K562 (cell line): ENCODE measurements around the gene TTBK2. TPM values are rescaled to one million over a fixed set of nuclear protein-coding genes. Genes with fewer than 3 reads are reported as not detected.
A peak's percentile ranks its signal among the peaks of the same experiment; 100 is the strongest.

Experiments used
- CREB3L1 ChIP-seq: fragments of 450-650 bp; IDR thresholded peaks from 2 replicates; pipeline ENCODE4 v1.6.1; 2014; ENCODE audit warnings: low read depth, mild to moderate bottlenecking, moderate library complexity, borderline replicate concordance
- ESRRA ChIP-seq: fragments of 450-650 bp; IDR thresholded peaks from 2 replicates; pipeline ENCODE4 v1.6.1; 2014; ENCODE audit warnings: low read depth, mild to moderate bottlenecking, moderate library complexity, borderline replicate concordance
- FOXM1 ChIP-seq, 2 experiments: fragments of 450-650 bp in 1 of 2; sonication (generic) in 1 of 2; formaldehyde crosslinking in 1 of 2; IDR thresholded peaks; 2 replicates each; pipeline versions ENCODE4 v1.6.1 to v1.9.0; 2017 to 2022; ENCODE audit warnings: low read depth in 2 of 2, mild to moderate bottlenecking in 2 of 2, missing genetic modification reagents in 1 of 2, moderate library complexity in 1 of 2
- GTF2F1 ChIP-seq: IDR thresholded peaks from 2 replicates; pipeline ENCODE4 v1.6.1; 2011; ENCODE audit warnings: low read depth, low read length, improper control_type of control experiment
- HBP1 ChIP-seq: fragments of 450-650 bp; formaldehyde crosslinking; IDR thresholded peaks from 2 replicates; pipeline ENCODE4 v1.4.0; 2022; ENCODE audit warnings: missing genetic modification characterization
- JUNB ChIP-seq: fragments of 450-650 bp; formaldehyde crosslinking; conservative IDR thresholded peaks from 2 replicates; pipeline ENCODE4 v1.4.0; 2020; ENCODE audit warnings: mild to moderate bottlenecking
- JUND ChIP-seq, 2 experiments: IDR thresholded peaks; 2 replicates in 1 of 2; 3 replicates in 1 of 2; pipeline ENCODE4 v1.6.1; 2011; ENCODE audit warnings: borderline replicate concordance in 2 of 2, low read depth in 2 of 2, low read length in 2 of 2, improper control_type of control experiment in 1 of 2, missing biosample characterization in 1 of 2, missing genetic modification characterization in 1 of 2, missing genetic modification reagents in 1 of 2
- MNT ChIP-seq, 2 experiments: fragments of 450-650 bp; conservative IDR thresholded peaks; 2 replicates each; pipeline ENCODE4 v1.6.1; 2017; ENCODE audit warnings: mild to moderate bottlenecking in 2 of 2, moderate library complexity in 2 of 2
- NCOA6 ChIP-seq: fragments of 450-650 bp; IDR thresholded peaks from 2 replicates; pipeline ENCODE4 v1.6.1; 2017; ENCODE audit warnings: mild to moderate bottlenecking
- PHTF2 ChIP-seq: fragments of 250-450 bp; sonication (Bioruptor Pico); IDR thresholded peaks from 2 replicates; pipeline ENCODE4 v1.5.0; 2021; ENCODE audit warnings: mild to moderate bottlenecking
- POLR3A ChIP-seq: IDR thresholded peaks from 2 replicates; pipeline ENCODE4 v1.6.1; 2011; ENCODE audit warnings: borderline replicate concordance, mild to moderate bottlenecking, moderate library complexity; ENCODE audit not compliant: insufficient read length, insufficient read depth; ENCODE audit errors: extremely low read depth
- RBM22 ChIP-seq: fragments of 200-400 bp; formaldehyde crosslinking; IDR thresholded peaks from 2 replicates; pipeline ENCODE4 v1.6.1; 2018; ENCODE audit warnings: low read length, low read depth; ENCODE audit not compliant: poor library complexity, severe bottlenecking
- RBM25 ChIP-seq: fragments of 200-400 bp; formaldehyde crosslinking; IDR thresholded peaks from 2 replicates; pipeline ENCODE4 v1.6.1; 2018; ENCODE audit warnings: low read length, low read depth, moderate library complexity; ENCODE audit not compliant: severe bottlenecking
- SIN3A ChIP-seq, 2 experiments: fragments of 150-350 bp in 1 of 2; IDR thresholded peaks; 2 replicates each; pipeline ENCODE4 v1.6.1; 2011 to 2016; ENCODE audit warnings: borderline replicate concordance in 2 of 2, low read depth in 2 of 2, low read length in 2 of 2, mild to moderate bottlenecking in 2 of 2, moderate library complexity in 2 of 2; ENCODE audit not compliant: control insufficient read depth in 1 of 2
- SIX5 ChIP-seq, 2 experiments: IDR thresholded peaks; 2 replicates each; pipeline ENCODE4 v1.6.1; 2011; ENCODE audit warnings: low read length in 2 of 2, borderline replicate concordance in 1 of 2, low read depth in 1 of 2, mild to moderate bottlenecking in 1 of 2, moderate library complexity in 1 of 2; ENCODE audit not compliant: insufficient read depth in 1 of 2
- TBP ChIP-seq: optimal IDR thresholded peaks from 2 replicates; pipeline ENCODE3; 2011; ENCODE audit warnings: low read depth, low read length, improper control_type of control experiment
- U2AF2 ChIP-seq: fragments of 200-400 bp; formaldehyde crosslinking; optimal IDR thresholded peaks from 2 replicates; pipeline ENCODE3; 2017; ENCODE audit warnings: low read depth, mild to moderate bottlenecking, low read length
- XRCC3 ChIP-seq: fragments of 450-650 bp; IDR thresholded peaks from 2 replicates; pipeline ENCODE4 v1.6.1; 2017; ENCODE audit warnings: mild to moderate bottlenecking, moderate library complexity
- XRCC5 ChIP-seq: fragments of 200-400 bp; formaldehyde crosslinking; IDR thresholded peaks from 2 replicates; pipeline ENCODE4 v1.6.1; 2017; ENCODE audit warnings: low read depth, mild to moderate bottlenecking, low read length
- ZC3H11A ChIP-seq: IDR thresholded peaks from 2 replicates; pipeline ENCODE4 v1.6.1; 2012; ENCODE audit warnings: low read depth, low read length, improper control_type of control experiment
- ZNF146 ChIP-seq: IDR thresholded peaks from one replicate; pipeline ENCODE4 v1.6.1; 2018; ENCODE audit warnings: missing compliant biosample characterization; ENCODE audit not compliant: unreplicated experiment
- ZNF41 ChIP-seq: fragments of 250-450 bp; sonication (Bioruptor Pico); conservative IDR thresholded peaks from 2 replicates; pipeline ENCODE4 v1.4.0; 2020; ENCODE audit warnings: mild to moderate bottlenecking
- polyA plus RNA-seq, 8 experiments: library from polyadenylated mRNA; depleted of rRNA in 4 of 8; stranded (reverse) in 5 of 8; unstranded in 3 of 8; fragments of >200 nt; fragmentation: Nextera tagmentation in 2 of 8; fragmentation: Illumina TruSeq in 1 of 8; extraction: Ambion mirVana in 2 of 8; extraction: Trizol in 1 of 8; gene quantifications; 2 replicates each; pipeline versions ENCODE4 v1.2.1 to v1.2.3, GENCODE V29; 2011 to 2014; ENCODE audit warnings: inconsistent platforms in 1 of 8, missing spikeins in 1 of 8
- total RNA-seq, 7 experiments: library from RNA; depleted of rRNA in 6 of 7; stranded (reverse); fragments of >200 nt in 6 of 7; fragmentation: Illumina TruSeq in 2 of 7; extraction: Trizol in 2 of 7; gene quantifications; 2 replicates each; pipeline versions ENCODE4 v1.2.1 to v1.2.3, GENCODE V29; 2011 to 2021; ENCODE audit warnings: low replicate concordance in 1 of 7

TTBK2 gene
- total and polyA plus RNA-seq, 9 of the 15 experiments (the other 6 are each of a cell fraction or from before 2014, with no cell fraction given) = 0.89 to 8.0 (median 4.8) TPM

GRCh38 chr15:42920519-42921341 lies at the start of gene TTBK2 (continued):
- TF ChIP-seq SIX5 (IDR thresholded peaks at IDR 0.05; ENCODE audit: borderline replicate concordance in 1 of 2, insufficient read depth in 1 of 2, low read depth in 1 of 2, low read length in 2 of 2) = peak; percentile 56 to 62; a peak in 2 of 4 replicates
- 0 out of 2 replicates have a peak, but pooled peaks have one; percentile 66 for TF ChIP-seq HBP1 (CRISPR knock-in tag)
- TF ChIP-seq U2AF2 = no peak
- no peak for TF ChIP-seq JUNB (CRISPR knock-in tag)
- TF ChIP-seq MNT (conservative IDR thresholded peaks at IDR 0.05) = peak; percentile 32 to 84; a peak in 2 of 4 replicates
- no peak for TF ChIP-seq JUND (IDR thresholded peaks at IDR 0.05; ENCODE audit: borderline replicate concordance, low read depth, low read length)
- TF ChIP-seq JUND (tag; IDR thresholded peaks at IDR 0.05; ENCODE audit: borderline replicate concordance, low read depth, low read length) = no peak; the same call in 2 of the 3 replicates
- peak; percentile 79 for TF ChIP-seq NCOA6
- TF ChIP-seq FOXM1 (IDR thresholded peaks at IDR 0.05; ENCODE audit: low read depth) = no peak
- no peak for TF ChIP-seq FOXM1 (CRISPR knock-in tag; IDR thresholded peaks at IDR 0.05; ENCODE audit: low read depth)
- TF ChIP-seq TBP = peak; percentile 70
- no peak; a peak in 1 of 4 replicates for TF ChIP-seq SIN3A (IDR thresholded peaks at IDR 0.05; ENCODE audit: borderline replicate concordance in 2 of 2, control insufficient read depth in 1 of 2, low read depth in 2 of 2, low read length in 2 of 2)
- no peak for TF ChIP-seq XRCC3
- no peak for TF ChIP-seq POLR3A
- TF ChIP-seq PHTF2 = no peak
- no peak for TF ChIP-seq ZNF146 (CRISPR knock-in tag)
- TF ChIP-seq RBM25 = peak; percentile 98
- TF ChIP-seq XRCC5 = 0 out of 2 replicates have a peak, but pooled peaks have one; percentile 39
- TF ChIP-seq ZNF41 (CRISPR knock-in tag) = no peak
- no peak for TF ChIP-seq ZC3H11A
- no peak for TF ChIP-seq GTF2F1
- 0 out of 2 replicates have a peak, but pooled peaks have one; percentile 48 for TF ChIP-seq CREB3L1
- TF ChIP-seq RBM22 = no peak
- peak; percentile 65 for TF ChIP-seq ESRRA
